NB4 (cell line): ENCODE measurements around the gene FCN2.
A peak's percentile ranks its signal among the peaks of the same experiment; 100 is the strongest.

Experiments used
- DNase-seq: peaks from one replicate; pipeline ENCODE4 v3.0.0; 2010; ENCODE audit warnings: low read depth
- H3K4me3 ChIP-seq: one replicate; pipeline ENCODE4 v1.5.1; 2011; ENCODE audit warnings: mild to moderate bottlenecking, low read depth, low read length, moderate library complexity
- MYC ChIP-seq: IDR thresholded peaks from 2 replicates; pipeline ENCODE4 v1.6.1; 2011; ENCODE audit warnings: low read depth, low read length
- POLR2A ChIP-seq: IDR thresholded peaks from 2 replicates; pipeline ENCODE4 v1.6.1; 2011; ENCODE audit warnings: mild to moderate bottlenecking; ENCODE audit not compliant: insufficient read length; ENCODE audit errors: extremely low read depth
- TF ChIP-seq, protein P1 (sequence below): IDR thresholded peaks from 2 replicates; pipeline ENCODE4 v1.6.1; 2011; ENCODE audit warnings: low read depth, low read length
- TF ChIP-seq, protein P2 (sequence below): IDR thresholded peaks from one replicate; pipeline ENCODE4 v1.5.1; 2012; ENCODE audit warnings: low read depth, low read length

Gene FCN2

DNA sequence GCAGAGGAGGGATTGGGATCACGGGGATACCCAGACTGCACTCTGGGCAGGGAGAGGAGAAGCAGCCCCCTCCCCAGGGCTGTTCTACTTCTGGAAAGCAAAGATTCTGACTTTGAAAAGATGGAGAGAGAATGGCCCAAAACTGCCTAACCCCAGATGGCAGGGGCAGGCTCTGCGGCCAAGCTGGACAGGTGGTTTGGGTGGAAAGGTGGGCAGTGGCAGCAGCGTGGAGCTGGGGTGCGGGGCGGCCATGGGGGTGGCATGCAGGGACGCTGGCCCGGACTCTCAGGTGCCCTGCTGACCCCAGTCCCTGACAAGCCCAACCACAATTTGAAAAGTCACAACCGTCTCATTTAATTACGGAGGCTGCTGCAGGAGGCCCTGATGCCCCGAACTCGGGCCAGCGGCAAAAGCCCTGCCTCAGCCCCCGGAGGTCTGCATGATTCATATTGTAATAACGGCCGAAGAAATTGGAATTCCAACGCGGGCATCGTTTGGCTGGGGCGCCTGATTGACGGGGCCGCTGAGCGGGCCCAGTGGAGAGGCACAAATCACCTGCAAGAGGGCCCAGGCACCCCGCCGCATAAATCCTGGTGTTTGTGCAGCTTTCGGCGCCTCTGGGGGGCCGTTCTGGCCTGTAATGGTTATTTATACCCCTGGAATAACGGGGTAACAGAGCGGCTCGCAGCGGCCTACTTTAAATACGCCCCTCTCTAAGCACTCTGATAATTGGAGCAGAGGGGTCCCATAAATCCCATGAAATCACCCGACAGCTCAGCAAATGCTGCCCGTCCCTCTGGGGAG lies 41.8 kb upstream of the FCN2 start:
- TF ChIP-seq POLR2A, result no peak
- TF ChIP-seq, protein P1, sequence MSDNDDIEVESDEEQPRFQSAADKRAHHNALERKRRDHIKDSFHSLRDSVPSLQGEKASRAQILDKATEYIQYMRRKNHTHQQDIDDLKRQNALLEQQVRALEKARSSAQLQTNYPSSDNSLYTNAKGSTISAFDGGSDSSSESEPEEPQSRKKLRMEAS, result no peak
- no peak for TF ChIP-seq MYC
- TF ChIP-seq, protein P2, sequence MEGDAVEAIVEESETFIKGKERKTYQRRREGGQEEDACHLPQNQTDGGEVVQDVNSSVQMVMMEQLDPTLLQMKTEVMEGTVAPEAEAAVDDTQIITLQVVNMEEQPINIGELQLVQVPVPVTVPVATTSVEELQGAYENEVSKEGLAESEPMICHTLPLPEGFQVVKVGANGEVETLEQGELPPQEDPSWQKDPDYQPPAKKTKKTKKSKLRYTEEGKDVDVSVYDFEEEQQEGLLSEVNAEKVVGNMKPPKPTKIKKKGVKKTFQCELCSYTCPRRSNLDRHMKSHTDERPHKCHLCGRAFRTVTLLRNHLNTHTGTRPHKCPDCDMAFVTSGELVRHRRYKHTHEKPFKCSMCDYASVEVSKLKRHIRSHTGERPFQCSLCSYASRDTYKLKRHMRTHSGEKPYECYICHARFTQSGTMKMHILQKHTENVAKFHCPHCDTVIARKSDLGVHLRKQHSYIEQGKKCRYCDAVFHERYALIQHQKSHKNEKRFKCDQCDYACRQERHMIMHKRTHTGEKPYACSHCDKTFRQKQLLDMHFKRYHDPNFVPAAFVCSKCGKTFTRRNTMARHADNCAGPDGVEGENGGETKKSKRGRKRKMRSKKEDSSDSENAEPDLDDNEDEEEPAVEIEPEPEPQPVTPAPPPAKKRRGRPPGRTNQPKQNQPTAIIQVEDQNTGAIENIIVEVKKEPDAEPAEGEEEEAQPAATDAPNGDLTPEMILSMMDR, result no peak
- DNase-seq, result no peak
- no peak overlapping the region for H3K4me3 ChIP-seq

DNA sequence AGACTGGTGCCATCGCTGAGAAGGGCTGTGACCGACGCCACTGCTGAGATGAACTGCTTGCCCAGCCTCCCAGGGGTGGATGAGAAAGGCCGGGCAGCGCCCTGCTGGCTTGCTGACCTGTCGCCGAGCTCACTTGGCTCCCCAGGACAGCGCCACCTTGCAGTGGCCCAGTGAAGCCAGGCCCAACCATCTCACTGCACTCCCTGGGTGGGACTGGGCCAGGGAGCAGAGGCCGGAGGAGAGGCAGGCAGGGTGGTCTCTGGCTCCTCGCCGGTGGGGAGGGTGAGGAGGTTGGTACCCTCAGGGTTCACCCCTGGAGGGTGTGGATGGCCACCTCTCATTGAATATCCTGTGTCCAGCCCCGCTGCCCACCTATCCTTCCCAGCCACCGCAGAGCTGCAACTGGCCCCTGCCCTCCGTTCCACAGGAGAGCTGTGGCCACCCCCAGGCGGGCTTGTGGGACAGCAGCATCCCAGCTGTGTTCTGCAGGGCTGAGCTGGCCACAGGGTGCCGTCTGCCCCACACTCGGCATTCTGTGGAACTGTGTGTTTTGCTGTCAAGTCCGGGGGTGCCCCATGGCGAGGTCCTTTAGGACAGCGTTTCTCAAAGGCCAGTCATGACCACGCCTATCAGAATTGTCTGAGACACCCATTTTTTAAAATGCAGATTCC lies 41.0 kb upstream of the FCN2 start:
- H3K4me3 ChIP-seq, result no peak overlapping the region
- no peak for DNase-seq
- TF ChIP-seq, protein P2, result peak; percentile 9
- TF ChIP-seq POLR2A, result no peak

DNA sequence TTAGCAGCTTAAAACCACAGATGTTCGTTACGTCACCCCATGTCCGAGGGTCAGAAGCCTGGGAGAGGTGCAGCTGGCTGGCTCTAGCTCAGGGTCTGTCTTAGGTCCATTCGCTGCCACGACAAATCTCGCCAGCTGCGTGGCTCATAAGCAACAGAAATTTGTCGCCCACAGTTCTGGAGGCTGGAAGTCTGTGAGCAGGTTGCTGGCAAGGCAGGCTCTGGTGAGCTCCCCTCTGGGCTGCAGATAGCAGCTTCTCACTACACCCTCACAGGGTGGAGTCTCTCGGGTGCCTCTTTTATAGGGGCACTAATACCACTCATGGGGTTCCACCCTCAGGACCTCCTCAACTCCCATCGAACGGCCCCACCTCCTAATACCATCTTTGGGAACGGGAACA lies 40.1 kb upstream of the FCN2 start:
- H3K4me3 ChIP-seq, result no peak overlapping the region
- TF ChIP-seq, protein P1, result no peak
- TF ChIP-seq POLR2A (no peak), MYC (no peak)
- TF ChIP-seq, protein P2, result no peak
- DNase-seq, result no peak

DNA sequence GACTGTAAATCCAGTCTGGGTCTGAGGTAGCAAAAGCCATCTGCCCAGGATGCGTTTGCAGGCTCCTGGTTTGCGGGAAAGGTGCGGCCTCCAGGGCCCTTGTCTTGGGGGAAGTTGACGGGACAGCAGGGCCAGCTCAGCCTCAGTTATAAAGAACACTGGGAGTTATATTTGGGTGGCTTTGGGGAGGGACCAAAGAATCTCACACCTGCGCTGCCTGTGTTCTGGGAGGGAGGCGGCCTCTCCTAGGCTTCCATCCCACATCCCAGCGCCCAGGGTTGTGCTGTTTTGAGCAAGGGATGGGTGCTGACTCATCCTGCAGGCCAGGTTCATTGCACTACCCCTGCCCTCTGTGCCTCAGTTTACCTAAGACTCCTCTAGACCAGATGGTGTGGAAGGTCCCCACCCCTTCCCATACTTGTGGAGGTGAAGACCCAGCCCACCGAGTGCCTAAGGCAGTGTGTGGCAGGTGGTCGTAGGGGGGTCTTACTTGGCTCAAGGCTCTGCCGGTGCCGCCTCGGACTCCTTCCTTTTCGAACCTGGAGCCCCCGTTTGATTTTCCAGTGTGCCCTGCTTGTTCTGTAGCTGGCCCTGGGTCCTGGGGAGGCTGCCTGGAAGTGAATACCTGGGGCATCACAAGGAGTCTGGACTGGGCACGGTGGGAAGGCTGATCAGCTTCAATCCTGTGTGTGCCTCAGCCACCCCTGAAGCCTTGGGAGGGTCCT lies 39.3 kb upstream of the FCN2 start:
- no peak for TF ChIP-seq MYC
- TF ChIP-seq, protein P2, result no peak
- TF ChIP-seq POLR2A, result no peak
- TF ChIP-seq, protein P1, result no peak
- no peak overlapping the region for H3K4me3 ChIP-seq
- DNase-seq, result no peak

DNA sequence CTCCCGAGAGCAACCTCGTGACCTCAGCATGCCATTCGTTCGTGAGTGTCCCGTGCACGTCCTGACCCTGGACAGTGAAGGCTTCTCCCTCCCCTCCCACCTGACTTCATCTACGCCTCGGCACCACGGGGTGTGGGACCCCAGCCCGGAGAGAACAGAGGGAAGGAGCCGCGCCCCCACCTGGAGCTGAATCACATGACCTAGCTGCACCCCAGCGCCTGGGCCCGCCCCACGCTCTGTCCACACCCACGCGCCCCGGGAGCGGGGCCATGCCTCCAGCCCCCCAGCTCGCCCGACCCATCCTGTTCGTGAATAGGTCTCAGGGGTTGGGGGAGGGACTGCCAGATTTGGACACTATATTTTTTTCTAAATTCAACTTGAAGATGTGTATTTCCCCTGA lies 38.3 kb upstream of the FCN2 start:
- TF ChIP-seq, protein P2, result no peak
- TF ChIP-seq MYC (no peak), POLR2A (no peak)
- TF ChIP-seq, protein P1, result no peak
- no peak overlapping the region for H3K4me3 ChIP-seq
- no peak for DNase-seq
